AG04450 (cell line): ENCODE data around the gene STX5. TPM values are rescaled to one million over a fixed set of nuclear protein-coding genes. Genes with fewer than 3 reads are reported as not detected.

ENCODE experiments used
- CTCF ChIA-PET: fragments of 300-600, 350-600 bp; formaldehyde crosslinking; extraction: SDS; loops from one replicate; lab custom pipeline; 2022; ENCODE audit warnings: antibody characterized with exemption, inconsistent platforms; lab: Charles Lee
- POLR2A ChIA-PET: fragments of 350-600 bp; formaldehyde crosslinking; extraction: SDS; loops from one replicate; lab custom pipeline; 2021; ENCODE audit warnings: antibody characterized with exemption, inconsistent platforms; lab: Yijun Ruan, JAX
- DNase-seq: peaks from one replicate; pipeline ENCODE4 v3.0.0-alpha.2; 2011; ENCODE audit warnings: low read depth, low spot score
- H3K27ac ChIP-seq: one replicate; pipeline ENCODE4 v1.5.1; 2012; ENCODE audit warnings: low read depth, low read length, control low read depth
- H3K27me3 ChIP-seq: one replicate; pipeline ENCODE4 v1.6.0; 2012; ENCODE audit warnings: low read length; ENCODE audit not compliant: control insufficient read depth, insufficient read depth
- H3K4me3 ChIP-seq: 2 replicates; pipeline ENCODE4 v1.5.1; 2011; ENCODE audit warnings: mild to moderate bottlenecking, low read depth, low read length, control low read depth
- H3K9me3 ChIP-seq: 2 replicates; pipeline ENCODE4 v1.5.1; 2012; ENCODE audit warnings: low read length; ENCODE audit not compliant: control insufficient read depth, insufficient read depth
- polyA minus RNA-seq: library from RNA; depleted of rRNA, polyadenylated mRNA; stranded (reverse); fragments of >200 nt; gene quantifications from 2 replicates; pipeline ENCODE4 v1.2.3, GENCODE V29; 2011; rRNA and poly(A)+ RNA removed
- polyA plus RNA-seq: library from polyadenylated mRNA; depleted of rRNA; stranded (reverse); fragments of >200 nt; gene quantifications from 2 replicates; pipeline ENCODE4 v1.2.3, GENCODE V29; 2011; rRNA removed
- TF ChIP-seq, protein P1 (sequence below): IDR thresholded peaks from 2 replicates; pipeline ENCODE4 v1.5.1; 2011; ENCODE audit warnings: low read depth, low read length, control low read depth, inconsistent platforms

STX5 gene
- polyA plus RNA-seq (51.7 and 52.1 TPM in 2 replicates), polyA minus RNA-seq (62.7 and 72.0 TPM in 2 replicates)

GRCh38 chr11:62831520-62832335 is at the start of gene STX5:
STX5 (minus strand) TSS chr11:62832051; CDS start chr11:62831243, 808 bp downstream.
- no peaks in the 10 kb centered on the region for H3K27me3 ChIP-seq
- peak within 1 kb of the TSS; percentile 99 for H3K27ac ChIP-seq
- ChIA-PET POLR2A (interaction anchor here (0.6 to 2.8 kb wide), 27 partner anchors 9 to 1143 kb away, joined by 3 to 85 read pairs (median 7); partner anchors contain the start of genes C11orf98, CSKMT, HNRNPUL2 and NXF1), CTCF (interaction anchor here (0.5 to 2.5 kb wide), 5 partner anchors 43 to 725 kb away, joined by 3 to 11 read pairs (median 5); no protein-coding TSS in a partner anchor)
- DNase-seq = peak; percentile 97
- no peaks in the 10 kb centered on the region; the same call in 1 of the 2 replicates for H3K9me3 ChIP-seq
- TF ChIP-seq, protein P1, sequence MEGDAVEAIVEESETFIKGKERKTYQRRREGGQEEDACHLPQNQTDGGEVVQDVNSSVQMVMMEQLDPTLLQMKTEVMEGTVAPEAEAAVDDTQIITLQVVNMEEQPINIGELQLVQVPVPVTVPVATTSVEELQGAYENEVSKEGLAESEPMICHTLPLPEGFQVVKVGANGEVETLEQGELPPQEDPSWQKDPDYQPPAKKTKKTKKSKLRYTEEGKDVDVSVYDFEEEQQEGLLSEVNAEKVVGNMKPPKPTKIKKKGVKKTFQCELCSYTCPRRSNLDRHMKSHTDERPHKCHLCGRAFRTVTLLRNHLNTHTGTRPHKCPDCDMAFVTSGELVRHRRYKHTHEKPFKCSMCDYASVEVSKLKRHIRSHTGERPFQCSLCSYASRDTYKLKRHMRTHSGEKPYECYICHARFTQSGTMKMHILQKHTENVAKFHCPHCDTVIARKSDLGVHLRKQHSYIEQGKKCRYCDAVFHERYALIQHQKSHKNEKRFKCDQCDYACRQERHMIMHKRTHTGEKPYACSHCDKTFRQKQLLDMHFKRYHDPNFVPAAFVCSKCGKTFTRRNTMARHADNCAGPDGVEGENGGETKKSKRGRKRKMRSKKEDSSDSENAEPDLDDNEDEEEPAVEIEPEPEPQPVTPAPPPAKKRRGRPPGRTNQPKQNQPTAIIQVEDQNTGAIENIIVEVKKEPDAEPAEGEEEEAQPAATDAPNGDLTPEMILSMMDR = no peak
- peak within 1 kb of the TSS; percentile 85 for H3K4me3 ChIP-seq

DNA sequence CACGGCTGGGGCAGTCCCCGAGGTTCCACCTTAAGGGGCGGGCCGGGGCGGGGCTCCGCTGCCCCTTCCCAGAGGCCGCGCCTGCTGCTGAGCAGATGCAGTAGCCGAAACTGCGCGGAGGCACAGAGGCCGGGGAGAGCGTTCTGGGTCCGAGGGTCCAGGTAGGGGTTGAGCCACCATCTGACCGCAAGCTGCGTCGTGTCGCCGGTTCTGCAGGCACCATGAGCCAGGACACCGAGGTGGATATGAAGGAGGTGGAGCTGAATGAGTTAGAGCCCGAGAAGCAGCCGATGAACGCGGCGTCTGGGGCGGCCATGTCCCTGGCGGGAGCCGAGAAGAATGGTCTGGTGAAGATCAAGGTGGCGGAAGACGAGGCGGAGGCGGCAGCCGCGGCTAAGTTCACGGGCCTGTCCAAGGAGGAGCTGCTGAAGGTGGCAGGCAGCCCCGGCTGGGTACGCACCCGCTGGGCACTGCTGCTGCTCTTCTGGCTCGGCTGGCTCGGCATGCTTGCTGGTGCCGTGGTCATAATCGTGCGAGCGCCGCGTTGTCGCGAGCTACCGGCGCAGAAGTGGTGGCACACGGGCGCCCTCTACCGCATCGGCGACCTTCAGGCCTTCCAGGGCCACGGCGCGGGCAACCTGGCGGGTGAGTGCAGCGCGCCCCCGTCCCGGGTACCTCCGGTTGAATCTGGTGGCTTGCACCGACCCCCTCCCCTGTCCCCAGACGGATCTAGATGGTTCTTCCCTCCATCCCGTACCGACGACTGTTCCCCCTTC is 49.1 kb upstream of the STX5 start, which contains the start of gene SLC3A2:
SLC3A2 (plus strand) TSS at position 94 of the 776 bp plus-strand sequence; CDS start at position 222, 128 bp downstream.
- Histone ChIP-seq H3K9me3 (peaks cover 6% of the 10 kb centered on the region; the same call in 1 of the 2 replicates), H3K4me3 (peak within 1 kb of the TSS; percentile 100), H3K27me3 (no peaks in the 10 kb centered on the region), H3K27ac (peak within 1 kb of the TSS; percentile 99)
- TF ChIP-seq, protein P1 = peak; percentile 50; the same call in 1 of the 2 replicates
- ChIA-PET POLR2A (interaction anchor here (0.5 to 5.3 kb wide), 21 partner anchors 9 to 1365 kb away, joined by 3 to 68 read pairs (median 3); partner anchors contain the start of genes C11orf98, CSKMT, MTA2 and STX5), CTCF (interaction anchor here (0.5 to 1.9 kb wide), 8 partner anchors 8 to 218 kb away, joined by 3 to 12 read pairs (median 4); no protein-coding TSS in a partner anchor)
- DNase-seq = peak; percentile 56

DNA sequence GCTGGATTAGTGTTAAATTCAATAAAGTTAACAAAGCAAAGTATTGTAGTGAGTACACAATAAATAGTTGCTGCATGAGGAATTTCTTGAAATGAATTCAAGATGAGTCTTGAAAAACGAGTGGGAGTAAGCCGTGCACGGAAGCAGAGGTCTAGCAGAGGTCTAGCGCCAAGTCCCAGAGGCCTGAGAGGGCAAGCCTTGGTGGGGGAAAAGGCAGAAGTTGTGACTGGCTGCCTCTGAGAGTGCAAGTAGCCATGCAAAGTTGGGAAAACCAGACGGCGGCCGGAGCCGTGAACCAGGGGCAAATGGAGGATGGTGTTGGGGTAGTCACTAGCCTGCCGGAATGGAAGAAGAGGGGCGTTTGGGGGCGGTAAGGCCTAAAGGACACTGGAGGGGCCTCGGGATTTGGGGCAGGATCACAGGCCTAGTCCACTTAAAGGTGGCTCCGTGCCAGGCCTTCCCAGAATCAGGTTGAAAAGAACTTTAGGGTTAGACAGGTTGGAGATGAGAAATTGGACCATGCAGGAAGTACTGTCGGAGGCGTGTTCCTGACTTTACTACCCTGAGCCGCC is 48.5 kb upstream of the STX5 start:
- H3K27ac ChIP-seq = peak overlapping the region; percentile 99
- peak overlapping the region; percentile 100 for H3K4me3 ChIP-seq
- CTCF ChIA-PET = interaction anchor here (0.5 to 1.9 kb wide), 5 partner anchors 8 to 165 kb away, joined by 3 to 12 read pairs (median 4); no protein-coding TSS in a partner anchor
- peaks cover 6% of the 10 kb centered on the region; the same call in 1 of the 2 replicates for H3K9me3 ChIP-seq
- POLR2A ChIA-PET = interaction anchor here (0.7 to 5.3 kb wide), 10 partner anchors 10 to 171 kb away, joined by 3 to 68 read pairs (median 6); partner anchors contain the start of genes TMEM179B, WDR74 and ZBTB3
- TF ChIP-seq, protein P1 = no peak
- peak; percentile 56 for DNase-seq
- no peaks in the 10 kb centered on the region for H3K27me3 ChIP-seq

DNA sequence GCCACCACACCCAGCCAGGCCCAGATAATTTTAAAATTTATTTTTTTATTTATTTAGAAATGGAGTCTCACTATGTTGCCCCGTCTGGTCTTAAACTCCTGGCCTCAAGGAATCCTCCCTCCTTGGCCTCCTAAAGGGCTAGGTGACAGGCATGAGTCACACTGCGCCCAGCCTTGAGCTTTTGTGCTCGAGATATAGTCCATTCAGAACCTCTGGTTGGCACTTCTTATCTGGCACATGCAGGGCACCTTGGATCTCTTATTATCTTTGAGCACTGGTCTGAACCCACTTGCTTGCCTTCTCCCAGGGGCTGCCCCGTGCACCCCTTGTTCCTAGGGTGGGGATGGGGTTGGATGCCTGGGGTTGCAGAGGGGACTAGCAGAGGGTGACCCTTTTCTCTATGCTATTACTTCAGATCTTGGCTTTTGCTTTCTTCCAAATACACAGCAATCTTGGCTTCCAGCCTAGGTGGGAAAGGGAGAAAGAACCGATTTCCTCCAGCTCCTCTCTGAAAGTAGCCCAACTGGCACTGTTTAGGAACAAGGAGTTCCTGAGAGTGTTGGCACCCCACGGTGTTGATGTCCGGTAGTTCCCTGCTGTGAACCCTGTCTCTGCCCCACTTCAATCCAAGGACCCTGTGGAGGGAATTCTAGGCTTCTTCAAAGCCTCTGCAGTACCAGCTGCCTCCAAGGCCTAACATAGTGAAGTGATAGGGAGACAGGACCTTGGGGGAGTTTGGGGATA is 47.6 kb upstream of the STX5 start:
- H3K4me3 ChIP-seq = peak overlapping the region; percentile 100
- H3K27ac ChIP-seq = peak overlapping the region; percentile 99
- no peaks in the 10 kb centered on the region for H3K27me3 ChIP-seq
- H3K9me3 ChIP-seq = peaks cover 6% of the 10 kb centered on the region; the same call in 1 of the 2 replicates
- TF ChIP-seq, protein P1 = no peak
- no peak for DNase-seq
- ChIA-PET POLR2A (interaction anchor here (0.7 to 5.3 kb wide), 4 partner anchors 11 to 39 kb away, joined by 3 to 68 read pairs (median 4); partner anchors contain the start of gene WDR74), CTCF (interaction anchor here (1.2 kb wide), 1 partner anchor 93 kb away, joined by 3 read pairs; no protein-coding TSS in a partner anchor)
